Measurements from ENCODE around the gene ZNF428. TPM values are rescaled to one million over a fixed set of nuclear protein-coding genes. Genes with fewer than 3 reads are reported as not detected.
"Not testable (repeated sequence)": the region's sequence is repeated elsewhere in the genome, so short reads cannot be mapped to it uniquely, and the experiment has no call there.

ZNF428 gene
- polyA plus RNA-seq, 3 donors from 2014 or later, result 10.6 to 28.5 (median 19.7) TPM

GRCh38 chr19:43591904-43592772 lies 27.3 kb downstream of the ZNF428 start:
- DNase-seq, result no peak
- peaks cover 31 to 40% of the 10 kb centered on the region in 2 donors for H3K4me1 Mint-ChIP-seq
- no peak overlapping the region for H3K27ac Mint-ChIP-seq
- H3K9me3 Mint-ChIP-seq, result no peaks in the 10 kb centered on the region
- H3K27me3 Mint-ChIP-seq (ENCODE audit: low read depth in 3 of 3), result peaks cover 9 to 16% (median 11%) of the 10 kb centered on the region in 3 donors
- H3K4me3 Mint-ChIP-seq, result no peak overlapping the region
- H3K36me3 Mint-ChIP-seq, result peaks cover 0 to 13% (median 0%) of the 10 kb centered on the region in 3 donors

DNA sequence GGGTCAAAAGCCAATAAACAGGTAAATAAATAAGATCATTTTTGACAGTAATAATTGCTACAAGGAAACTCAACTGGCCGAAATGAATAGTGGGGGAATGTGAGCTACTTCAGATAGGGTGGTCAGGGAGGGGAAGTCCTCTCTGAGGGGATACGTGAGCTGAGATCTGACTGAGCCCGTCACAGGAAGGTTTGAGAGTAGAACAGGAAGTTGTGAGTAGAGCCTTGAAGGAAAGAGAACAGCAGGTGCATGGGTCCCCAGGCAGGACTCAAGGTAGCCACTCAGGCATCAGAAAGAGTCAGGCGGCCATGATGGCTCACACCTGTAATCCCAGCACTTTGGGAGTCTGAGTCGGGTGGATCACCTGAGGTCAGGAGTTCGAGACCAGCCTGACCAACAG lies 29.8 kb downstream of the ZNF428 start:
- H3K9me3 Mint-ChIP-seq, result no peaks in the 10 kb centered on the region
- H3K4me1 Mint-ChIP-seq, result peaks cover 13 to 18% of the 10 kb centered on the region in 2 donors
- no peak for DNase-seq
- peaks cover 0 to 19% (median 4%) of the 10 kb centered on the region in 3 donors for H3K36me3 Mint-ChIP-seq
- peak overlapping the region in 5 of 6 donors; percentile 14 to 81 (median 74) for H3K27ac Mint-ChIP-seq
- no peak overlapping the region for H3K4me3 Mint-ChIP-seq
- peaks cover 0 to 5% (median 4%) of the 10 kb centered on the region in 3 donors for H3K27me3 Mint-ChIP-seq (ENCODE audit: low read depth in 3 of 3)

- DNase-seq, result no peak
- peaks cover 0 to 5% (median 4%) of the 10 kb centered on the region in 3 donors for H3K27me3 Mint-ChIP-seq (ENCODE audit: low read depth in 3 of 3)
- no peaks in the 10 kb centered on the region for H3K9me3 Mint-ChIP-seq
- H3K27ac Mint-ChIP-seq, result peak overlapping the region in 4 of 6 donors; percentile 14 to 76 (median 59)
- no peak overlapping the region for H3K4me3 Mint-ChIP-seq
- H3K36me3 Mint-ChIP-seq, result peaks cover 0 to 19% (median 4%) of the 10 kb centered on the region in 3 donors
- peaks cover 12 to 21% of the 10 kb centered on the region in 2 donors for H3K4me1 Mint-ChIP-seq
Measured at GRCh38 chr19:43589277-43589676, 30.2 kb downstream of the ZNF428 start.

DNA sequence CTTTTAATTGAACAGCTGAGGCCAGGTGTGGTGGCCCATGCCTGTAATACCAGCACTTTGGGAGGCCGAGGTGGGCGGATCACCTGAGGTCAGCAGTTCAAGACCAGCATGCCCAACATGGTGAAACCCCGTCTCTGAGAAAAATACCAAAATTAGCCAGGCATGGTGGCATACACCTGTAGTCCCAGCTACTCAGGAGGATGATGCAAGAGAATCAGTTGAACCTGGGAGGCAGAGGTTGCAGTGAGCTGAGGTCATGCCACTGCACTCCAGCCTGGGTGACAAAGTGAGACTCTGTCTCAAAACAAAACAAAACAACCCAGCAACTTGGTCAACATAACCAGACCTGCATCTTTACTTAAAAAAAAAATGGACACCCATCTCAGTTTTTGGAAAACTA lies 32.4 kb downstream of the ZNF428 start:
- peaks cover 10 to 14% of the 10 kb centered on the region in 2 donors for H3K4me1 Mint-ChIP-seq
- not testable (repeated sequence) for H3K4me3 Mint-ChIP-seq; H3K27me3 Mint-ChIP-seq (ENCODE audit: low read depth in 3 of 3); DNase-seq; H3K9me3 Mint-ChIP-seq; H3K27ac Mint-ChIP-seq
- H3K36me3 Mint-ChIP-seq, result peaks cover 0 to 12% (median 4%) of the 10 kb centered on the region in 3 donors

GRCh38 chr19:43586346-43586745 lies 33.1 kb downstream of the ZNF428 start:
- peak overlapping the region in 2 of 6 donors; percentile 4 to 9 for H3K27ac Mint-ChIP-seq
- peaks cover 10 to 14% of the 10 kb centered on the region in 2 donors for H3K4me1 Mint-ChIP-seq
- no peak for DNase-seq
- H3K27me3 Mint-ChIP-seq (ENCODE audit: low read depth in 3 of 3), result peaks cover 0 to 4% (median 0%) of the 10 kb centered on the region in 3 donors
- no peaks in the 10 kb centered on the region for H3K9me3 Mint-ChIP-seq
- no peak overlapping the region for H3K4me3 Mint-ChIP-seq
- peaks cover 0 to 12% (median 4%) of the 10 kb centered on the region in 3 donors for H3K36me3 Mint-ChIP-seq

DNA sequence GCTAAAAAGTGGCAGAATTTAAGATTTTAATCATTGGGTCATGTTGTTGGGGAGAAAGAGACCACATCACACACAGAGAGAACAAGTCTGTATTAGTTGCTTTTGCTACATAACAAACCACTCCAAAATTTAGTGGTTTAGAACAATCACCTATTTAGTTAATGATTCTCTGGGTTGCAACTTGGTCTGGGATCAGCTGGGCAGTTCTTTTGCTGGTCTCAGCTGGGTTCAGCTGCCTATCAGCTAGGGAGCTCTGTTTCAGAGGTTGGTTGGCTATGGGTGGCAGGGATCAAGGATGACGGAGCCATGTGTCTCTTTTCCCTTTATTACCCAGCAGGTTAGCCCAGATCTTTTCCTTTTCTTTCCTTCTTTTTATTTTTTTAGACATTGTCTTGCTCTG lies 34.9 kb downstream of the ZNF428 start:
- no peak for DNase-seq
- Mint-ChIP-seq H3K27me3 (ENCODE audit: low read depth in 3 of 3) (peaks cover 0 to 4% (median 4%) of the 10 kb centered on the region in 3 donors), H3K4me1 (peaks cover 13 to 14% of the 10 kb centered on the region in 2 donors), H3K27ac (peak overlapping the region; percentile 60 to 93 (median 78)), H3K36me3 (peaks cover 0 to 5% (median 4%) of the 10 kb centered on the region in 3 donors), H3K9me3 (no peaks in the 10 kb centered on the region), H3K4me3 (no peak overlapping the region)

GRCh38 chr19:43582495-43582894 lies 36.9 kb downstream of the ZNF428 start:
- peak overlapping the region in 2 of 6 donors; percentile 31 to 32 for H3K27ac Mint-ChIP-seq
- peaks cover 13 to 17% of the 10 kb centered on the region in 2 donors for H3K4me1 Mint-ChIP-seq
- H3K36me3 Mint-ChIP-seq, result peaks cover 0 to 5% (median 4%) of the 10 kb centered on the region in 3 donors
- DNase-seq, result no peak
- H3K4me3 Mint-ChIP-seq, result no peak overlapping the region
- H3K9me3 Mint-ChIP-seq, result no peaks in the 10 kb centered on the region
- peaks cover 2 to 9% (median 6%) of the 10 kb centered on the region in 3 donors for H3K27me3 Mint-ChIP-seq (ENCODE audit: low read depth in 3 of 3)

GRCh38 chr19:43581467-43581866 lies 38.0 kb downstream of the ZNF428 start:
- peaks cover 0 to 5% (median 4%) of the 10 kb centered on the region in 3 donors for H3K36me3 Mint-ChIP-seq
- H3K4me3 Mint-ChIP-seq, result peak overlapping the region in 1 of 5 donors; percentile 45
- H3K4me1 Mint-ChIP-seq, result peaks cover 16 to 20% of the 10 kb centered on the region in 2 donors
- no peaks in the 10 kb centered on the region for H3K9me3 Mint-ChIP-seq
- H3K27me3 Mint-ChIP-seq (ENCODE audit: low read depth in 3 of 3), result peaks cover 2 to 9% (median 8%) of the 10 kb centered on the region in 3 donors
- H3K27ac Mint-ChIP-seq, result peak overlapping the region in 2 of 6 donors; percentile 31 to 60
- DNase-seq, result no peak

- H3K4me1 Mint-ChIP-seq, result peaks cover 30 to 33% of the 10 kb centered on the region in 2 donors
- H3K27me3 Mint-ChIP-seq (ENCODE audit: low read depth in 3 of 3), result peaks cover 9 to 13% (median 13%) of the 10 kb centered on the region in 3 donors
- H3K9me3 Mint-ChIP-seq, result no peaks in the 10 kb centered on the region
- peak overlapping the region in 4 of 5 donors; percentile 12 to 74 (median 42) for H3K4me3 Mint-ChIP-seq
- DNase-seq, result no peak
- H3K36me3 Mint-ChIP-seq, result no peaks in the 10 kb centered on the region
- H3K27ac Mint-ChIP-seq, result peak overlapping the region in 4 of 6 donors; percentile 17 to 89 (median 50)
Measured at GRCh38 chr19:43578787-43579186, 40.6 kb downstream of the ZNF428 start.

DNA sequence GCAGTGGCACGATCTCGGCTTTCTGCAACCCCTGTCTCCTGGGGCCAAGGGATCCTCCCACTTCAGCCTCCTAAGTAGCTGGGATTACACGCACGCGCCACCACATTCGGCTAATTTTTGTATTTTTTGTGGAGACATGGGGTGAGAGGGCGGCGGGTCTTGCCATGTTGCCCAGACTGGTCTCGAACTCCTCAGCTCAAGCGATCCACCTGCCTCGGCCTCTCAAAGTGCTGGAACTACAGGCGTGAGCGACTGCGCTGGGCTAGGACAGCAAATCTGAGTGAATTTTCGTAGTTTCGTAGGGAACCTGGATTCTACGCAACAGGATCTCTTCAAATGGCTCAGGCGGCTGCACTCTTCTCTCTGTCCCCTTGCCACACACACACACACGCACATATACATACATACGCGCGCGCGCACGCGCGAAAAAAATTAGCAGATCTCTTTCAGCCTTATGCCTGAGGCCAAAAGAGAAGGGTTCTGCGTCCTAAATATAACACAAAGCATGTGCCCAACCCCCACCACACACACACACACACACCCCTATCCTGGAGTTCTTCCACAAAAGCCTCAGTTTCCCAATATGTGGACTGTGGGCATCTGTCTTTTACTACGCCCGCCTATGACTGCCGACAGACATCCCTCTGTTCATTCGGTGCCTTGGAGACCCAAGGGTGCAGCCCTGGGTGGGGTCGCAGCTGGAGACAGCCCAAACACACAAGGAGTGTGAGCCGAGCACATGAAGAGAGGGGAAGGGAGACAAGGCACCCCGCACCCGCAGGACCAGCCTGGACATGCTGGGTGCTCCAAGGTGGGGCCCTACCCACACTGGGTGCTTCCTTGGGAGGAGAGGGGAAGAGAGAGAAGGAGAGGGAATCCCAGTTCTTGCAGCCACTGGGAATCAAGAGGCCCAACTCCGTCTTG lies 43.2 kb downstream of the ZNF428 start:
- Mint-ChIP-seq H3K27ac (peak overlapping the region; percentile 88 to 99 (median 98)), H3K27me3 (ENCODE audit: low read depth in 3 of 3) (peaks cover 9 to 15% (median 14%) of the 10 kb centered on the region in 3 donors), H3K9me3 (no peaks in the 10 kb centered on the region), H3K36me3 (peaks cover 0 to 5% (median 0%) of the 10 kb centered on the region in 3 donors), H3K4me3 (peak overlapping the region; percentile 52 to 97 (median 84)), H3K4me1 (peaks cover 41 to 43% of the 10 kb centered on the region in 2 donors)
- DNase-seq, result peak in 1 of 3 donors; percentile 19

GRCh38 chr19:43575156-43575950 lies 44.1 kb downstream of the ZNF428 start, which contains the start of the genes PINLYP and XRCC1:
Gene PINLYP, plus strand, starts transcription at chr19:43575801. Its CDS starts 1,391 bp downstream, at chr19:43577192.
Gene XRCC1, minus strand, starts transcription at chr19:43575527. Its CDS starts 69 bp downstream, at chr19:43575458.
- H3K9me3 Mint-ChIP-seq, result no peaks in the 10 kb centered on the region
- H3K27me3 Mint-ChIP-seq (ENCODE audit: low read depth in 3 of 3), result peaks cover 9 to 17% (median 15%) of the 10 kb centered on the region in 3 donors
- peaks cover 0 to 5% (median 0%) of the 10 kb centered on the region in 3 donors for H3K36me3 Mint-ChIP-seq
- H3K27ac Mint-ChIP-seq, result peak within 1 kb of the TSS; percentile 97 to 99 (median 98)
- peak; percentile 94 to 97 (median 96) for DNase-seq
- peaks cover 45 to 47% of the 10 kb centered on the region in 2 donors for H3K4me1 Mint-ChIP-seq
- H3K4me3 Mint-ChIP-seq, result peak within 1 kb of the TSS; percentile 96 to 97 (median 96)

DNA sequence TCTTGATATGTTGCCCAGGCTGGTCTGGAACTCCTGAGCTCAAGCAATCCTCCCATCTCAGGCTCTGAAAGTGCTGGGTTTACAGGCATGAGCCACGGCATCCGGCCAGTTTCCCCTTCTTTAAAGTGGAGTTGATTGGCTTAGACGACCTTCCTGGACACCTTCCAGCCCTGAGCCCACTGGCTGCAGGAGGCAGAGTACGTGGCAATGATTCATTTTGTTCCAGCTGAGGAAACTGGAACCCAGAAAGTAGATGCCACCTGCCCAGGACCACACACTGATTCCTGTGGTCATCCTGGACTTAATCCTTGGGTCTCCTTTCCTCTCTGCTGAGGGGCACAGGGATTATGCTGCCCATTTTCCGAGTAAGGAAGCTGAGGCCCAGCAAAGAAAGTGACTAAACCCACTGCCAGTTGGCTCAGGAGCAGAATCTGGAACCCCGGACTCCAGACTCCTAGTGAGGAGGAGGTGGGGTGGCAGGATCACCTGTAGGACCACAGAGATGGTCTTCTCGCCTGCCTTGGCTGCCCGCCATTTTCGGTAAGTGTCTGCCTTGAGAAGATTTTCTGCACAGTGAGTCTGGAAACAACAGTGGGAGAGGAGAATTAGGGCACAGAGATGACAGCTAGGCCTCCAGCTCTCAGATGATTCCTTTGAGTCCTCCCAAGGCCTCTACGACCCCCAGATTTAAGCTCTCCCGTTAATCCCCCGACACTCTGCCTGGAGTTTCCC lies 44.8 kb downstream of the ZNF428 start:
- peak overlapping the region; percentile 97 to 99 (median 98) for H3K27ac Mint-ChIP-seq
- peaks cover 9 to 15% (median 13%) of the 10 kb centered on the region in 3 donors for H3K27me3 Mint-ChIP-seq (ENCODE audit: low read depth in 3 of 3)

More for the DNA sequence above, 44.8 kb downstream of the ZNF428 start:
- DNase-seq, result no peak
- Mint-ChIP-seq H3K9me3 (no peaks in the 10 kb centered on the region), H3K4me3 (peak overlapping the region; percentile 96 to 97 (median 96)), H3K36me3 (peaks cover 0 to 5% (median 0%) of the 10 kb centered on the region in 3 donors), H3K4me1 (peaks cover 43 to 46% of the 10 kb centered on the region in 2 donors)
